HG02852 (cell line): ENCODE measurements around the gene KRT80.
"Not testable (repeated sequence)": the region's sequence is repeated elsewhere in the genome, so short reads cannot be mapped to it uniquely, and the experiment has no call there.

Source experiments
- ATAC-seq: cut with Tn5 transposase; IDR thresholded peaks from one replicate; pipeline ENCODE4 v1.9.1; 2021; ENCODE audit warnings: mild to moderate bottlenecking, moderate library complexity; ENCODE audit not compliant: unreplicated experiment

The KRT80 gene

GRCh38 chr12:52191841-52192791 is at the start of gene KRT80:
Gene KRT80 (minus strand): TSS chr12:52192014. CDS start chr12:52191902, 112 bp downstream.
- no peak for ATAC-seq

- no peak for ATAC-seq
Measured at GRCh38 chr12:52241205-52241842, 49.5 kb upstream of the KRT80 start.

GRCh38 chr12:52240247-52240646 is 48.4 kb upstream of the KRT80 start:
- ATAC-seq: not testable (repeated sequence)

- no peak for ATAC-seq
Measured at GRCh38 chr12:52239767-52240166, 48.0 kb upstream of the KRT80 start.

GRCh38 chr12:52238916-52239646 is 47.3 kb upstream of the KRT80 start:
- no peak for ATAC-seq

GRCh38 chr12:52238207-52238840 is 46.5 kb upstream of the KRT80 start:
- no peak for ATAC-seq

- ATAC-seq: no peak
Measured at GRCh38 chr12:52236386-52237050, 44.7 kb upstream of the KRT80 start.

- ATAC-seq: no peak
Measured at GRCh38 chr12:52235822-52236361, 44.1 kb upstream of the KRT80 start.

- ATAC-seq: no peak
Measured at GRCh38 chr12:52235001-52235764, 43.4 kb upstream of the KRT80 start.

GRCh38 chr12:52234223-52234810 is 42.5 kb upstream of the KRT80 start:
- ATAC-seq: no peak

- no peak for ATAC-seq
Measured at GRCh38 chr12:52233462-52234207, 41.8 kb upstream of the KRT80 start.

GRCh38 chr12:52232674-52233461 is 41.1 kb upstream of the KRT80 start, which contains the start of gene KRT7:
Gene KRT7 (plus strand): TSS chr12:52233243. CDS start chr12:52233297, 54 bp downstream.
- no peak for ATAC-seq

- ATAC-seq: no peak
Measured at GRCh38 chr12:52232203-52232673, 40.4 kb upstream of the KRT80 start.

GRCh38 chr12:52231305-52232202 is 39.7 kb upstream of the KRT80 start:
- ATAC-seq: no peak

GRCh38 chr12:52230364-52231281 is 38.8 kb upstream of the KRT80 start:
- no peak for ATAC-seq
